Upper lobe of left lung (tissue), 6 donors: ENCODE results near the gene ETFB. TPM values are rescaled to one million over a fixed set of nuclear protein-coding genes. Genes with fewer than 3 reads are reported as not detected.

ENCODE experiments used
- ATAC-seq, 2 donors: fragments of 200-7000 bp; cut with Tn5 transposase; one replicate each; pipeline ENCODE4 v1.9.1; 2022; ENCODE audit warnings: mild to moderate bottlenecking in 2 of 2, moderate library complexity in 2 of 2; ENCODE audit not compliant: low FRiP score in 2 of 2
- DNase-seq, 2 donors: peaks; one replicate each; pipeline ENCODE4 v3.0.0-alpha.2; 2019 to 2020
- H3K27ac ChIP-seq, 4 donors: fragments of 200-600 bp; sonication (generic); one replicate each; pipeline ENCODE4 v1.5.1; 2016 to 2019
- H3K27me3 ChIP-seq, 4 donors: fragments of 200-600 bp; sonication (generic); one replicate each; pipeline ENCODE4 v1.5.1; 2017 to 2019
- H3K36me3 ChIP-seq, 4 donors: fragments of 200-600 bp; sonication (generic); one replicate each; pipeline ENCODE4 v1.5.1; 2016 to 2019
- H3K4me1 ChIP-seq, 4 donors: fragments of 200-600 bp; sonication (generic); one replicate each; pipeline ENCODE4 v1.5.1; 2018 to 2019
- H3K4me3 ChIP-seq, 4 donors: fragments of 200-600 bp; sonication (generic); one replicate each; pipeline ENCODE4 v1.5.1; 2017 to 2019; ENCODE audit warnings: mild to moderate bottlenecking in 2 of 4, moderate library complexity in 1 of 4
- H3K9me3 ChIP-seq, 4 donors: fragments of 200-600 bp; sonication (generic); one replicate each; pipeline ENCODE4 v1.5.1; 2018 to 2019
- CTCF ChIP-seq, 6 experiments: fragments of 450-650 bp in 4 of 6; fragments of 200-600 bp in 2 of 6; sonication (generic) in 2 of 6; IDR thresholded peaks; one replicate each; pipeline ENCODE4 v1.5.1; 2016 to 2019; ENCODE audit warnings: antibody characterized with exemption in 6 of 6
- EP300 ChIP-seq, 4 donors: sonication (generic); formaldehyde crosslinking; IDR thresholded peaks; one replicate each; pipeline ENCODE4 v1.5.1; 2017; ENCODE audit warnings: antibody characterized with exemption in 4 of 4, control low read depth in 2 of 4
- POLR2A ChIP-seq, 4 donors: fragments of 450-650 bp; IDR thresholded peaks; one replicate each; pipeline ENCODE4 v1.5.1; 2016 to 2017; ENCODE audit warnings: antibody characterized with exemption in 4 of 4, mild to moderate bottlenecking in 2 of 4
- POLR2AphosphoS5 ChIP-seq, 2 donors: sonication (generic); formaldehyde crosslinking; IDR thresholded peaks; one replicate each; pipeline ENCODE4 v1.5.1; 2017; ENCODE audit warnings: antibody characterized with exemption in 2 of 2
- WGBS, 2 donors: methylation state at CpG; one replicate each; pipeline ENCODE4 v1.1.5; 2017 to 2018; 5-methylcytosine and 5-hydroxymethylcytosine counted together
- total RNA-seq, 6 donors: library from RNA; depleted of rRNA in 4 of 6; stranded (reverse); fragments of >200 nt in 4 of 6; gene quantifications; one replicate each; pipeline versions ENCODE4 v1.1.0 to v1.2.1, GENCODE V29; 2016 to 2021
- donor health status: DM: no; HTN: no; CAD: no; lungs with moderate emphysema.
- donor health status: DM: no; HTN: yes; CAD: no; lungs with severe emphysema.

The ETFB gene
- total RNA-seq, 6 donors from 2014 or later, result 59.7 to 102 (median 86.6) TPM

- no peaks in the 10 kb centered on the region for H3K4me1 ChIP-seq
- TF ChIP-seq EP300 (IDR thresholded peaks at IDR 0.05), result no peak
- no peak for TF ChIP-seq POLR2A (IDR thresholded peaks at IDR 0.05)
- no peak for TF ChIP-seq POLR2AphosphoS5 (IDR thresholded peaks at IDR 0.05)
- TF ChIP-seq CTCF (IDR thresholded peaks at IDR 0.05), result no peak
- no peaks in the 10 kb centered on the region for H3K36me3 ChIP-seq
- 87 to 89% methylated on average over 11 to 14 of the region's 14 CpGs for WGBS, 2 donors
- peak overlapping the region in 1 of 4 donors; percentile 16 for H3K27ac ChIP-seq
- peak overlapping the region in 1 of 4 donors; percentile 10 for H3K4me3 ChIP-seq
- no peaks in the 10 kb centered on the region for H3K27me3 ChIP-seq
- DNase-seq, result peak in 1 of 2 donors; percentile 63
- ATAC-seq, result peak in 1 of 2 donors; percentile 38
- H3K9me3 ChIP-seq, result no peaks in the 10 kb centered on the region
These were observed 20.8 kb upstream of the ETFB start for GRCh38 chr19:51386882-51387520.

- Histone ChIP-seq H3K4me1 (no peaks in the 10 kb centered on the region), H3K36me3 (no peaks in the 10 kb centered on the region), H3K9me3 (peaks cover 0 to 2% (median 0%) of the 10 kb centered on the region in 4 donors), H3K27me3 (no peaks in the 10 kb centered on the region), H3K4me3 (no peak overlapping the region), H3K27ac (no peak overlapping the region)
- WGBS, 2 donors, result 93 to 96% methylated on average over 4 of the region's 4 CpGs
- DNase-seq, result no peak
- no peak for ATAC-seq
- TF ChIP-seq POLR2A (IDR thresholded peaks at IDR 0.05) (no peak), EP300 (IDR thresholded peaks at IDR 0.05) (no peak), POLR2AphosphoS5 (IDR thresholded peaks at IDR 0.05) (no peak), CTCF (IDR thresholded peaks at IDR 0.05) (no peak)
These were observed 15.8 kb upstream of the ETFB start for GRCh38 chr19:51382004-51382403.

GRCh38 chr19:51380379-51380778 is 14.2 kb upstream of the ETFB start:
- Histone ChIP-seq H3K27ac (no peak overlapping the region), H3K27me3 (no peaks in the 10 kb centered on the region), H3K9me3 (peaks cover 0 to 2% (median 0%) of the 10 kb centered on the region in 4 donors), H3K4me1 (no peaks in the 10 kb centered on the region), H3K4me3 (no peak overlapping the region), H3K36me3 (no peaks in the 10 kb centered on the region)
- TF ChIP-seq EP300 (IDR thresholded peaks at IDR 0.05), result no peak
- no peak for TF ChIP-seq POLR2A (IDR thresholded peaks at IDR 0.05)
- no peak for TF ChIP-seq CTCF (IDR thresholded peaks at IDR 0.05)
- TF ChIP-seq POLR2AphosphoS5 (IDR thresholded peaks at IDR 0.05), result no peak
- 95 to 96% methylated on average over 9 of the region's 9 CpGs for WGBS, 2 donors
- DNase-seq, result no peak
- ATAC-seq, result no peak

DNA sequence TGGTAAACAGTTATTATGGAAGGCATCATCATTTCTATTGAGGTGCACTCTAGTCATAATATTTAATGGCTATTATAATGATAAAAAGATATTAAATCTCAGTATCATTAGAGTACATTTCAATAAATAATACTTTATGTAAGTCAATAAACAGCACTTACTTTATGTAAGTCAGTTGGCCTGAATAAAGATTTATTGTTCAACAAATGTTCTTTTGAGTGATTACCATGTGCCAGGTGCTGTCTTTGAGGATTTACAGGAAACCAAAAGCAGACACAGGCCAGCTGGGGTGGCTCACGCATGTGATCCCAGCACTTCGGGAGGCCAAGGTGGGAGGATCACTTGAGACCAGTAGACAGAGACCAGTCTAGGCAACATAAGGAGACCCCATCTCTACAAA is 11.2 kb upstream of the ETFB start:
- no peaks in the 10 kb centered on the region for H3K27me3 ChIP-seq
- ATAC-seq (no peak), DNase-seq (no peak)
- H3K27ac ChIP-seq, result no peak overlapping the region
- H3K4me3 ChIP-seq, result no peak overlapping the region
- no peak for TF ChIP-seq POLR2AphosphoS5 (IDR thresholded peaks at IDR 0.05)
- TF ChIP-seq EP300 (IDR thresholded peaks at IDR 0.05), result no peak
- no peak for TF ChIP-seq CTCF (IDR thresholded peaks at IDR 0.05)
- no peak for TF ChIP-seq POLR2A (IDR thresholded peaks at IDR 0.05)
- no peaks in the 10 kb centered on the region for H3K36me3 ChIP-seq
- no peaks in the 10 kb centered on the region for H3K4me1 ChIP-seq
- H3K9me3 ChIP-seq, result peaks cover 0 to 2% (median 0%) of the 10 kb centered on the region in 4 donors
- 94% methylated on average over 2 of the region's 2 CpGs for WGBS, 2 donors
